Immature natural killer cell (primary cell): ENCODE measurements around the gene STAC. TPM values are rescaled to one million over a fixed set of nuclear protein-coding genes. Genes with fewer than 3 reads are reported as not detected.

Experiments
- DNase-seq, 3 donors: peaks; one replicate each; pipeline ENCODE4 v3.0.0; 2022; ENCODE audit warnings: mixed read lengths in 1 of 3
- H3K27ac Mint-ChIP-seq, 6 donors: one replicate each; pipeline ENCODE4 v1.8.0; 2020; ENCODE audit warnings: mixed read lengths in 6 of 6, mild to moderate bottlenecking in 5 of 6, inconsistent platforms in 4 of 6, moderate library complexity in 3 of 6
- H3K27me3 Mint-ChIP-seq, 3 donors: one replicate each; pipeline ENCODE4 v1.8.0; 2020 to 2021; ENCODE audit warnings: low read depth in 3 of 3, mild to moderate bottlenecking in 3 of 3, mixed read lengths in 3 of 3, moderate library complexity in 3 of 3, inconsistent platforms in 1 of 3
- H3K36me3 Mint-ChIP-seq, 3 donors: one replicate each; pipeline ENCODE4 v1.8.0; 2020; ENCODE audit warnings: mixed read lengths in 3 of 3, inconsistent platforms in 2 of 3, mild to moderate bottlenecking in 2 of 3
- H3K4me1 Mint-ChIP-seq, 2 donors: one replicate each; pipeline ENCODE4 v1.8.0; 2020; ENCODE audit warnings: inconsistent platforms in 2 of 2, mild to moderate bottlenecking in 2 of 2, mixed read lengths in 2 of 2, moderate library complexity in 1 of 2
- H3K4me3 Mint-ChIP-seq, 5 donors: one replicate each; pipeline ENCODE4 v1.8.0; 2020; ENCODE audit warnings: mild to moderate bottlenecking in 5 of 5, mixed read lengths in 5 of 5, inconsistent platforms in 3 of 5, moderate library complexity in 3 of 5
- H3K9me3 Mint-ChIP-seq, 6 donors: one replicate each; pipeline ENCODE4 v1.8.0; 2020; ENCODE audit warnings: mild to moderate bottlenecking in 6 of 6, mixed read lengths in 6 of 6, inconsistent platforms in 4 of 6, moderate library complexity in 3 of 6
- polyA plus RNA-seq, 3 donors: library from polyadenylated mRNA; unstranded; fragments of 300-500 nt; fragmentation: Illumina TruSeq; gene quantifications; one replicate each; pipeline ENCODE4 v1.2.3, GENCODE V29; 2021

STAC gene
- polyA plus RNA-seq, 3 donors from 2014 or later, result not detected

- no peaks in the 10 kb centered on the region for H3K36me3 Mint-ChIP-seq
- H3K27me3 Mint-ChIP-seq, result no peaks in the 10 kb centered on the region
- H3K4me3 Mint-ChIP-seq, result no peak overlapping the region
- DNase-seq, result no peak
- peaks cover 0 to 7% (median 2%) of the 10 kb centered on the region in 6 donors for H3K9me3 Mint-ChIP-seq
- no peaks in the 10 kb centered on the region for H3K4me1 Mint-ChIP-seq
- H3K27ac Mint-ChIP-seq, result no peak overlapping the region
These were observed 13.3 kb downstream of the STAC start for GRCh38 chr3:36393563-36393962.

GRCh38 chr3:36394176-36394575 lies 13.9 kb downstream of the STAC start:
- no peak for DNase-seq
- Mint-ChIP-seq H3K27me3 (no peaks in the 10 kb centered on the region), H3K9me3 (peaks cover 0 to 7% (median 2%) of the 10 kb centered on the region in 6 donors), H3K36me3 (no peaks in the 10 kb centered on the region), H3K4me1 (no peaks in the 10 kb centered on the region), H3K27ac (no peak overlapping the region), H3K4me3 (no peak overlapping the region)

- DNase-seq, result no peak
- peaks cover 0 to 3% (median 1%) of the 10 kb centered on the region in 3 donors for H3K27me3 Mint-ChIP-seq
- no peaks in the 10 kb centered on the region for H3K4me1 Mint-ChIP-seq
- no peaks in the 10 kb centered on the region for H3K36me3 Mint-ChIP-seq
- H3K4me3 Mint-ChIP-seq, result no peak overlapping the region
- H3K27ac Mint-ChIP-seq, result no peak overlapping the region
- H3K9me3 Mint-ChIP-seq, result peaks cover 0 to 2% (median under 1%) of the 10 kb centered on the region in 6 donors
These were observed 17.5 kb downstream of the STAC start for GRCh38 chr3:36397841-36398240.

- no peaks in the 10 kb centered on the region for H3K36me3 Mint-ChIP-seq
- H3K9me3 Mint-ChIP-seq, result peaks cover 0 to 2% (median 0%) of the 10 kb centered on the region in 6 donors
- no peak for DNase-seq
- peaks cover 0 to 3% (median 1%) of the 10 kb centered on the region in 3 donors for H3K27me3 Mint-ChIP-seq
- H3K4me1 Mint-ChIP-seq, result no peaks in the 10 kb centered on the region
- no peak overlapping the region for H3K27ac Mint-ChIP-seq
- H3K4me3 Mint-ChIP-seq, result no peak overlapping the region
These were observed 19.6 kb downstream of the STAC start for GRCh38 chr3:36399933-36400332.

GRCh38 chr3:36401056-36401455 lies 20.8 kb downstream of the STAC start:
- DNase-seq, result no peak
- Mint-ChIP-seq H3K9me3 (peaks cover 0 to 2% (median 0%) of the 10 kb centered on the region in 6 donors), H3K4me3 (no peak overlapping the region), H3K27ac (no peak overlapping the region), H3K27me3 (peaks cover 0 to 3% (median 1%) of the 10 kb centered on the region in 3 donors), H3K4me1 (no peaks in the 10 kb centered on the region), H3K36me3 (no peaks in the 10 kb centered on the region)

GRCh38 chr3:36403661-36404060 lies 23.4 kb downstream of the STAC start:
- Mint-ChIP-seq H3K27ac (no peak overlapping the region), H3K4me1 (no peaks in the 10 kb centered on the region), H3K36me3 (no peaks in the 10 kb centered on the region), H3K27me3 (peaks cover 0 to 3% (median 1%) of the 10 kb centered on the region in 3 donors), H3K4me3 (no peak overlapping the region), H3K9me3 (peaks cover 0 to 2% (median 0%) of the 10 kb centered on the region in 6 donors)
- no peak for DNase-seq

GRCh38 chr3:36405190-36405589 lies 24.9 kb downstream of the STAC start:
- H3K36me3 Mint-ChIP-seq, result no peaks in the 10 kb centered on the region
- DNase-seq, result no peak
- no peak overlapping the region for H3K27ac Mint-ChIP-seq
- peaks cover 0 to 3% (median 1%) of the 10 kb centered on the region in 3 donors for H3K27me3 Mint-ChIP-seq
- no peak overlapping the region for H3K4me3 Mint-ChIP-seq
- peaks cover 0 to 2% (median 0%) of the 10 kb centered on the region in 6 donors for H3K9me3 Mint-ChIP-seq
- H3K4me1 Mint-ChIP-seq, result no peaks in the 10 kb centered on the region

GRCh38 chr3:36408146-36408545 lies 27.8 kb downstream of the STAC start:
- no peak for DNase-seq
- Mint-ChIP-seq H3K36me3 (no peaks in the 10 kb centered on the region), H3K4me1 (no peaks in the 10 kb centered on the region), H3K27ac (no peak overlapping the region), H3K9me3 (no peaks in the 10 kb centered on the region), H3K4me3 (no peak overlapping the region), H3K27me3 (no peaks in the 10 kb centered on the region)

- Mint-ChIP-seq H3K4me3 (no peak overlapping the region), H3K27me3 (no peaks in the 10 kb centered on the region), H3K36me3 (no peaks in the 10 kb centered on the region), H3K27ac (no peak overlapping the region), H3K9me3 (no peaks in the 10 kb centered on the region), H3K4me1 (no peaks in the 10 kb centered on the region)
- no peak for DNase-seq
These were observed 29.6 kb downstream of the STAC start for GRCh38 chr3:36409862-36410261.

- Mint-ChIP-seq H3K9me3 (peaks cover 0 to 9% (median 0%) of the 10 kb centered on the region in 6 donors), H3K4me3 (no peak overlapping the region), H3K27ac (no peak overlapping the region), H3K4me1 (no peaks in the 10 kb centered on the region), H3K27me3 (no peaks in the 10 kb centered on the region), H3K36me3 (no peaks in the 10 kb centered on the region)
- no peak for DNase-seq
These were observed 31.3 kb downstream of the STAC start for GRCh38 chr3:36411587-36411986.

- H3K9me3 Mint-ChIP-seq, result peaks cover 0 to 14% (median 1%) of the 10 kb centered on the region in 6 donors
- no peak for DNase-seq
- no peaks in the 10 kb centered on the region for H3K27me3 Mint-ChIP-seq
- no peak overlapping the region for H3K4me3 Mint-ChIP-seq
- H3K27ac Mint-ChIP-seq, result no peak overlapping the region
- H3K36me3 Mint-ChIP-seq, result no peaks in the 10 kb centered on the region
- no peaks in the 10 kb centered on the region for H3K4me1 Mint-ChIP-seq
These were observed 36.3 kb downstream of the STAC start for GRCh38 chr3:36416599-36416998.

- Mint-ChIP-seq H3K27ac (no peak overlapping the region), H3K36me3 (no peaks in the 10 kb centered on the region), H3K4me3 (no peak overlapping the region), H3K9me3 (peaks cover 0 to 14% (median 1%) of the 10 kb centered on the region in 6 donors), H3K27me3 (no peaks in the 10 kb centered on the region), H3K4me1 (no peaks in the 10 kb centered on the region)
- no peak for DNase-seq
These were observed 36.9 kb downstream of the STAC start for GRCh38 chr3:36417237-36417636.

- peaks cover 0 to 14% (median 1%) of the 10 kb centered on the region in 6 donors for H3K9me3 Mint-ChIP-seq
- H3K36me3 Mint-ChIP-seq, result no peaks in the 10 kb centered on the region
- H3K4me3 Mint-ChIP-seq, result no peak overlapping the region
- H3K27ac Mint-ChIP-seq, result no peak overlapping the region
- H3K4me1 Mint-ChIP-seq, result no peaks in the 10 kb centered on the region
- no peak for DNase-seq
- H3K27me3 Mint-ChIP-seq, result no peaks in the 10 kb centered on the region
These were observed 38.0 kb downstream of the STAC start for GRCh38 chr3:36418296-36418695.

GRCh38 chr3:36428445-36428844 lies 48.1 kb downstream of the STAC start:
- no peak overlapping the region for H3K27ac Mint-ChIP-seq
- H3K36me3 Mint-ChIP-seq, result no peaks in the 10 kb centered on the region
- peaks cover 0 to 2% (median 0%) of the 10 kb centered on the region in 3 donors for H3K27me3 Mint-ChIP-seq
- no peak for DNase-seq
- H3K4me1 Mint-ChIP-seq, result no peaks in the 10 kb centered on the region
- no peak overlapping the region for H3K4me3 Mint-ChIP-seq
- peaks cover 0 to 2% (median 0%) of the 10 kb centered on the region in 6 donors for H3K9me3 Mint-ChIP-seq

GRCh38 chr3:36429986-36430485 lies 49.7 kb downstream of the STAC start:
- Mint-ChIP-seq H3K4me3 (no peak overlapping the region), H3K27me3 (no peaks in the 10 kb centered on the region), H3K9me3 (peaks cover 0 to 2% (median 0%) of the 10 kb centered on the region in 6 donors), H3K36me3 (no peaks in the 10 kb centered on the region), H3K4me1 (no peaks in the 10 kb centered on the region), H3K27ac (no peak overlapping the region)
- DNase-seq, result no peak
